Measurements from ENCODE around the gene RRP1.

DNA sequence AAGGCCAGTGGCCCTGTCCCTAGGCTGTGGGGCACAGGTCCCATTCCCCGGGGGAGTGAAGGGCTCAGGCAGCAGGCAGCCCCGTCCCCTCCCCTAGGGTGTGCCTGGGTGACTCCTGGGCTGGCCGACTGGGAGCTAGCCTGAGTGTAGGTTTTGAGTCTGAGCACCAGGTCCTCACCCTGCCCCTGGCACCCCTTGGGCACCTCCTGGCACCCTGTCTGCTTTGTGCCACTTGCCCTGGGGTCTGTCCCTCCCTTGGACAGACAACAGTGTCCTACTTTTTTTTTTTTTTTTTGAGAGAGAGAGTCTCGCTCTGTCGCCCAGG lies 24.2 kb downstream of the RRP1 start:
- TF ChIP-seq, protein P1, sequence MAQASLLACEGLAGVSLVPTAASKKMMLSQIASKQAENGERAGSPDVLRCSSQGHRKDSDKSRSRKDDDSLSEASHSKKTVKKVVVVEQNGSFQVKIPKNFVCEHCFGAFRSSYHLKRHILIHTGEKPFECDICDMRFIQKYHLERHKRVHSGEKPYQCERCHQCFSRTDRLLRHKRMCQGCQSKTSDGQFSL (CRISPR knock-in tag; IDR thresholded peaks at IDR 0.05): no peak
- TF ChIP-seq, protein P1 (tag; IDR thresholded peaks at IDR 0.05): no peak
- TF ChIP-seq HNRNPUL1 (IDR thresholded peaks at IDR 0.05; ENCODE audit: low read length) (no peak), POLR2A (conservative IDR thresholded peaks at IDR 0.05) (peak; percentile 37; the same call in 1 of the 2 replicates), TOE1 (IDR thresholded peaks at IDR 0.05; ENCODE audit: borderline replicate concordance) (no peak), TOE1 (CRISPR knock-in tag; IDR thresholded peaks at IDR 0.05; ENCODE audit: borderline replicate concordance, low read depth) (no peak), CBX5 (IDR thresholded peaks at IDR 0.05; ENCODE audit: borderline replicate concordance, low read depth) (no peak), ZNF583 (CRISPR knock-in tag; IDR thresholded peaks at IDR 0.05) (no peak), ZBTB1 (CRISPR knock-in tag; IDR thresholded peaks at IDR 0.05; ENCODE audit: borderline replicate concordance, low read depth) (no peak), POLR2G (IDR thresholded peaks at IDR 0.05; ENCODE audit: low read depth, low read length) (peak; percentile 26; the same call in 1 of the 2 replicates), SIN3B (IDR thresholded peaks at IDR 0.05; ENCODE audit: low read depth) (no peak)
- TF ChIP-seq, protein P2, sequence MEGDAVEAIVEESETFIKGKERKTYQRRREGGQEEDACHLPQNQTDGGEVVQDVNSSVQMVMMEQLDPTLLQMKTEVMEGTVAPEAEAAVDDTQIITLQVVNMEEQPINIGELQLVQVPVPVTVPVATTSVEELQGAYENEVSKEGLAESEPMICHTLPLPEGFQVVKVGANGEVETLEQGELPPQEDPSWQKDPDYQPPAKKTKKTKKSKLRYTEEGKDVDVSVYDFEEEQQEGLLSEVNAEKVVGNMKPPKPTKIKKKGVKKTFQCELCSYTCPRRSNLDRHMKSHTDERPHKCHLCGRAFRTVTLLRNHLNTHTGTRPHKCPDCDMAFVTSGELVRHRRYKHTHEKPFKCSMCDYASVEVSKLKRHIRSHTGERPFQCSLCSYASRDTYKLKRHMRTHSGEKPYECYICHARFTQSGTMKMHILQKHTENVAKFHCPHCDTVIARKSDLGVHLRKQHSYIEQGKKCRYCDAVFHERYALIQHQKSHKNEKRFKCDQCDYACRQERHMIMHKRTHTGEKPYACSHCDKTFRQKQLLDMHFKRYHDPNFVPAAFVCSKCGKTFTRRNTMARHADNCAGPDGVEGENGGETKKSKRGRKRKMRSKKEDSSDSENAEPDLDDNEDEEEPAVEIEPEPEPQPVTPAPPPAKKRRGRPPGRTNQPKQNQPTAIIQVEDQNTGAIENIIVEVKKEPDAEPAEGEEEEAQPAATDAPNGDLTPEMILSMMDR (IDR thresholded peaks at IDR 0.05 in 2 of 3, conservative IDR thresholded peaks at IDR 0.05 in 1 of 3; ENCODE audit: insufficient read depth in 2 of 3, low read depth in 1 of 3, low read length in 3 of 3): no peak
- TF ChIP-seq, protein P3, sequence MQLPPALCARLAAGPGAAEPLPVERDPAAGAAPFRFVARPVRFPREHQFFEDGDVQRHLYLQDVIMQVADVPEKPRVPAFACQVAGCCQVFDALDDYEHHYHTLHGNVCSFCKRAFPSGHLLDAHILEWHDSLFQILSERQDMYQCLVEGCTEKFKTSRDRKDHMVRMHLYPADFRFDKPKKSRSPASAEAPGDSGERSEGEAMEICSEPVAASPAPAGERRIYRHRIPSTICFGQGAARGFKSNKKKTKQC (CRISPR knock-in tag; IDR thresholded peaks at IDR 0.05): no peak

All from K562 (cell line).